ENCODE measurements around the gene PDZRN4. TPM values are rescaled to one million over a fixed set of nuclear protein-coding genes. Genes with fewer than 3 reads are reported as not detected.

Gene PDZRN4
- polyA plus RNA-seq, 2 of the 4 experiments (the other 2 are of a cell fraction): 0.03 TPM

DNA sequence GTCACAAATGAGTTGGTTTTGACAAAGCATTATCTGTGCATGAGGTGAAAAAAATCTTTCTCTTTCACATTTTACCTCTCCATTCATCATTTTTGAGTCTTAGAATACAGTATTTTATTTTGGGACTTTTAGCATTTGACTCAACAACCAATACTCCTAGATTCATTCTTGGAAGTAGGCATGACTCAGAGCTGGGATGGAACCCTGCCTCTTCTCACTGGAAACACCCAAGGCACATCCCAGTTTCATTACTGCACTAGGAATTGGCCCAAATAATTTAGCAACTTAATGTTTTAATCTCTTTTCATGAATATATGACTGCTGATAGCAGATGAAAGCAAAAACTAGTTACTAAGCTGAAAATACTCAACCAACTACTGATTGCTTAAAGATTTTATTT lies 3.3 kb upstream of the PDZRN4 start:
- no peak for ATAC-seq
- DNase-seq (ENCODE audit: low read depth in 1 of 2, low spot score in 1 of 2): no peak
- H3K27ac ChIP-seq: no peak overlapping the region
- no peaks in the 10 kb centered on the region for H3K9me3 ChIP-seq
- no peak overlapping the region for H3K4me3 ChIP-seq
- H3K4me1 ChIP-seq: peaks cover 4% of the 10 kb centered on the region; the same call in 1 of the 3 replicates
- TF ChIP-seq, protein P1, sequence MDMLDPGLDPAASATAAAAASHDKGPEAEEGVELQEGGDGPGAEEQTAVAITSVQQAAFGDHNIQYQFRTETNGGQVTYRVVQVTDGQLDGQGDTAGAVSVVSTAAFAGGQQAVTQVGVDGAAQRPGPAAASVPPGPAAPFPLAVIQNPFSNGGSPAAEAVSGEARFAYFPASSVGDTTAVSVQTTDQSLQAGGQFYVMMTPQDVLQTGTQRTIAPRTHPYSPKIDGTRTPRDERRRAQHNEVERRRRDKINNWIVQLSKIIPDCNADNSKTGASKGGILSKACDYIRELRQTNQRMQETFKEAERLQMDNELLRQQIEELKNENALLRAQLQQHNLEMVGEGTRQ (IDR thresholded peaks at IDR 0.05): no peak
- TF ChIP-seq EHMT2 (IDR thresholded peaks at IDR 0.05; ENCODE audit: low read depth): no peak
- no peak for TF ChIP-seq POLR2AphosphoS2 (conservative IDR thresholded peaks at IDR 0.05; ENCODE audit: low read length)
- TF ChIP-seq KDM5A (IDR thresholded peaks at IDR 0.05): no peak
- no peak overlapping the region for H3K4me2 ChIP-seq
- POLR2A ChIA-PET: no interaction called here
- no peak for FAIRE-seq
- CTCF ChIA-PET: interaction anchor here (1.1 to 1.4 kb wide), 2 partner anchors 18 to 238 kb away, joined by 4 read pairs; no protein-coding TSS in a partner anchor

DNA sequence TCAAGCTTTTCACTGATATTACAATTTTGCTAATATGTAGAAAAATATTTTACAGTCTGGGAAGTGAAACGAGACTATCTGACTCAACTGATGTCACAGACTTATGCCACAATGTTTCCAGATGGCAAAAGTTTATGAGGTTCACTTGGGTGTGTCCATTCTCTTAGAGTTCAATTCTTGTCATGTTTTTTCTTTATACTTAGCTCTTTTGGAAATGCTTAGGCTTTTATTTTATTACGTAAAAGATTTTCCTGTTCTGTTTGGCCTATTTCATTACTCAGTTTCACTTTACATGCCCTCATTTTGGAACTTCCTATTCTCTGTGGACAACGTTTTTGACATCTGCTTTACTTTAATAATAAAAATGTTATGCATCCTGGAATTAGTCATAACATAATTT lies 2.1 kb upstream of the PDZRN4 start:
- no peaks in the 10 kb centered on the region for H3K9me3 ChIP-seq
- H3K4me3 ChIP-seq: no peak overlapping the region
- TF ChIP-seq CBX2 (IDR thresholded peaks at IDR 0.05; ENCODE audit: borderline replicate concordance, low read depth): no peak
- TF ChIP-seq, protein P2, sequence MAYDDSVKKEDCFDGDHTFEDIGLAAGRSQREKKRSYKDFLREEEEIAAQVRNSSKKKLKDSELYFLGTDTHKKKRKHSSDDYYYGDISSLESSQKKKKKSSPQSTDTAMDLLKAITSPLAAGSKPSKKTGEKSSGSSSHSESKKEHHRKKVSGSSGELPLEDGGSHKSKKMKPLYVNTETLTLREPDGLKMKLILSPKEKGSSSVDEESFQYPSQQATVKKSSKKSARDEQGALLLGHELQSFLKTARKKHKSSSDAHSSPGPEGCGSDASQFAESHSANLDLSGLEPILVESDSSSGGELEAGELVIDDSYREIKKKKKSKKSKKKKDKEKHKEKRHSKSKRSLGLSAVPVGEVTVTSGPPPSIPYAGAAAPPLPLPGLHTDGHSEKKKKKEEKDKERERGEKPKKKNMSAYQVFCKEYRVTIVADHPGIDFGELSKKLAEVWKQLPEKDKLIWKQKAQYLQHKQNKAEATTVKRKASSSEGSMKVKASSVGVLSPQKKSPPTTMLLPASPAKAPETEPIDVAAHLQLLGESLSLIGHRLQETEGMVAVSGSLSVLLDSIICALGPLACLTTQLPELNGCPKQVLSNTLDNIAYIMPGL (CRISPR knock-in tag; IDR thresholded peaks at IDR 0.05; ENCODE audit: borderline replicate concordance): no peak
- TF ChIP-seq CHD2 (IDR thresholded peaks at IDR 0.05; ENCODE audit: low read length, partially characterized antibody): no peak
- TF ChIP-seq RCOR1 (IDR thresholded peaks at IDR 0.05; ENCODE audit: low read depth, low read length): no peak
- TF ChIP-seq, protein P3, sequence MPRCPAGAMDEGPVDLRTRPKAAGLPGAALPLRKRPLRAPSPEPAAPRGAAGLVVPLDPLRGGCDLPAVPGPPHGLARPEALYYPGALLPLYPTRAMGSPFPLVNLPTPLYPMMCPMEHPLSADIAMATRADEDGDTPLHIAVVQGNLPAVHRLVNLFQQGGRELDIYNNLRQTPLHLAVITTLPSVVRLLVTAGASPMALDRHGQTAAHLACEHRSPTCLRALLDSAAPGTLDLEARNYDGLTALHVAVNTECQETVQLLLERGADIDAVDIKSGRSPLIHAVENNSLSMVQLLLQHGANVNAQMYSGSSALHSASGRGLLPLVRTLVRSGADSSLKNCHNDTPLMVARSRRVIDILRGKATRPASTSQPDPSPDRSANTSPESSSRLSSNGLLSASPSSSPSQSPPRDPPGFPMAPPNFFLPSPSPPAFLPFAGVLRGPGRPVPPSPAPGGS (IDR thresholded peaks at IDR 0.05): no peak
- TF ChIP-seq SMC3 (IDR thresholded peaks at IDR 0.05): no peak
- no peak for TF ChIP-seq POLR2AphosphoS2 (conservative IDR thresholded peaks at IDR 0.05; ENCODE audit: low read length)
- no peak for TF ChIP-seq EP300 (IDR thresholded peaks at IDR 0.05)
- no peak for TF ChIP-seq PHF8 (IDR thresholded peaks at IDR 0.05; ENCODE audit: borderline replicate concordance, low read depth)
- TF ChIP-seq FOSL2 (IDR thresholded peaks at IDR 0.05): no peak
- TF ChIP-seq FOSL2 (CRISPR knock-in tag; IDR thresholded peaks at IDR 0.05): no peak
- TF ChIP-seq ZNF302 (CRISPR knock-in tag; IDR thresholded peaks at IDR 0.05): no peak
- no peak for TF ChIP-seq ZC3H11A (IDR thresholded peaks at IDR 0.05)
- no peak for TF ChIP-seq RARB (CRISPR knock-in tag; IDR thresholded peaks at IDR 0.05)
- TF ChIP-seq NR3C1 (IDR thresholded peaks at IDR 0.05): no peak
- no peak for TF ChIP-seq SREBF2 (IDR thresholded peaks at IDR 0.05)
- peaks cover 7% of the 10 kb centered on the region; the same call in 1 of the 3 replicates for H3K4me1 ChIP-seq
- no peak for FAIRE-seq
- CTCF ChIA-PET: interaction anchor here (1.1 to 1.4 kb wide), 2 partner anchors 17 to 239 kb away, joined by 4 read pairs; no protein-coding TSS in a partner anchor
- DNase-seq (ENCODE audit: low read depth in 1 of 2, low spot score in 1 of 2): no peak
- WGBS (ENCODE audit: missing lambda C conversion rate): 37% methylated on average over 3 of the region's 3 CpGs
- no peak overlapping the region for H3K27ac ChIP-seq
- no peak for ATAC-seq
- POLR2A ChIA-PET: no interaction called here
- H3K4me2 ChIP-seq: no peak overlapping the region

DNA sequence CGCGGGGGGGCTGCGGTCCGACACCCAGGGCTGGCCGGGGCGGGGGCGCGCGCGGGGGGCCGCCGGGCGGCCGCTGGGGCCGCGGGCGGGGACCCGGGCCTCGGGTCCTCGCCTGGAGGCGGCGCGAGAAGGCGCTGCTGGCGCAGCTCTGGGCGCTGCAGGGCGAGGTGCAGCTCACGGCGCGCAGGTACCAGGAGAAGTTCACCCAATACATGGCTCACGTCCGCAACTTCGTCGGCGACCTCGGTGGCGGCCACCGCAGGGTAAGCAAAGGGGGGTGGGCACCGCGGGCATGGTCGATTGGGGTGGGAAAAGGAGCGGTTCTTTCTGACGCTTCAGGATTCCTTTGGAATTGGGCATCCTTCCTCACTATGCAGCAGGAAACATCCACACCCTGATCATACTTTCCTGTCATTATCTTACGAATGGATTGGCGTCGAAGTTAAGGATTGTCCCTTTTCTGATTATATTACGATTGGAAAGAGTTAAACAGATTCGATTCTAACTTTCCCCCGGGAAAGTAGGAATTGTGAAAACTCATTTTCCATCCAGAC lies 798 bp downstream of the PDZRN4 start:
- Histone ChIP-seq H3K9me3 (no peaks in the 10 kb centered on the region), H3K4me2 (peak overlapping the region; percentile 81), H3K4me1 (peaks cover 7% of the 10 kb centered on the region; the same call in 1 of the 3 replicates), H3K4me3 (peak overlapping the region; percentile 41), H3K27ac (peak overlapping the region in 1 of 2 experiments; percentile 32; a peak in 1 of 6 replicates)
- TF ChIP-seq, protein P4, sequence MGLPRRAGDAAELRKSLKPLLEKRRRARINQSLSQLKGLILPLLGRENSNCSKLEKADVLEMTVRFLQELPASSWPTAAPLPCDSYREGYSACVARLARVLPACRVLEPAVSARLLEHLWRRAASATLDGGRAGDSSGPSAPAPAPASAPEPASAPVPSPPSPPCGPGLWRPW (IDR thresholded peaks at IDR 0.05): no peak
- no peak for TF ChIP-seq KDM5A (IDR thresholded peaks at IDR 0.05)
- TF ChIP-seq NFE2L2 (conservative IDR thresholded peaks at IDR 0.05; ENCODE audit: low read length): no peak
- TF ChIP-seq BHLHE40 (IDR thresholded peaks at IDR 0.05; ENCODE audit: low read depth, low read length): no peak
- no peak for TF ChIP-seq ZC3H11A (IDR thresholded peaks at IDR 0.05)
- no peak for TF ChIP-seq FOSB (CRISPR knock-in tag; IDR thresholded peaks at IDR 0.05)
- no peak for TF ChIP-seq EHMT2 (IDR thresholded peaks at IDR 0.05; ENCODE audit: low read depth)
- TF ChIP-seq, protein P3 (IDR thresholded peaks at IDR 0.05): no peak
- no peak for TF ChIP-seq ZSCAN20 (CRISPR knock-in tag; IDR thresholded peaks at IDR 0.05)
- no peak for DNase-seq (ENCODE audit: low read depth in 1 of 2, low spot score in 1 of 2)
- POLR2A ChIA-PET: no interaction called here
- ATAC-seq: peak; percentile 25 to 59; a peak in 5 of 6 replicates
- 19% methylated on average over 19 of the region's 49 CpGs for WGBS (ENCODE audit: missing lambda C conversion rate)
- CTCF ChIA-PET: interaction anchor here (1.2 kb wide), 1 partner anchor 8 kb away, joined by 3 read pairs; no protein-coding TSS in a partner anchor
- no peak for FAIRE-seq
